HG03175 (cell line): ENCODE measurements around the gene USP10.

Experiments used
- ATAC-seq: cut with Tn5 transposase; IDR thresholded peaks from one replicate; pipeline ENCODE4 v1.9.1; 2021; ENCODE audit warnings: mild to moderate bottlenecking, moderate library complexity; ENCODE audit not compliant: unreplicated experiment

Gene USP10

DNA sequence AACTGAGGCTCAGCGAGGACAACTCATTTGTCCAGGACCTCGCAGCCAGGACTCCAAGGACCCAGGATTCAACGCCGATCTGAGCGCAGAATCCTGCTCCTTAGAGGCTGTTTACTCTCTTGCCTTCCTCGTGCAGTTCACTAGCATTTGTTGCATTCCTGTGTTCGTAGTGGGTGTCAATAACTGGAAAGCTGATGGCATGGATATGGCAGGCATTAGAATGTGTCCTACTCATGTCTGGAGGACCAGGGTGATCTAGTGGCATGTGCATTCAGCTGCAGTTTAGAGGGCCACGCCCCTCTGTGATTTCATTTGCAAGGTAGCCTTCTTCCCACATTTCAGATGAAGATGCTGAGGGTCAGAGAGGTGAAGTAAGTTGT, 120.5 kb downstream of the USP10 start:
- no peak for ATAC-seq

DNA sequence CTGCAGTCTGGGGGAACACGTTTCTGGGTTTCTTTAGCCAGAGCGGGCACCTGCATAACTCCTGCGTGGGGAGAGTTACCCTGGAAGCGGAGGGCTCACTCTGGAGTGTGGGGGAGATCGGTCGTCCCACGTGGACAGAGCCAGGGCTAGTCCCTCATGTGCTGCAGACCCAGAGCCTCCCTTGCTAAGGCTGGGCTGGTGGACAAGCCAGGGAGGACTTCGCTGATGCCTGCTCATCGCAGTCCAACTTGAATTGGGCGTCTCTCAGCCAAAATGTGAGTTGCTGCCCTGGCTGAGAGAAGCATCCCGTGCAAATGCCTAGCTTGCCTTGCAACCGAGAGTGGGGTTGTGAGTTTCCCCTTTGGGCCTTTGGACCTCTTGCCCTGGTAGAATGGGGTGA, 121.0 kb downstream of the USP10 start:
- no peak for ATAC-seq

DNA sequence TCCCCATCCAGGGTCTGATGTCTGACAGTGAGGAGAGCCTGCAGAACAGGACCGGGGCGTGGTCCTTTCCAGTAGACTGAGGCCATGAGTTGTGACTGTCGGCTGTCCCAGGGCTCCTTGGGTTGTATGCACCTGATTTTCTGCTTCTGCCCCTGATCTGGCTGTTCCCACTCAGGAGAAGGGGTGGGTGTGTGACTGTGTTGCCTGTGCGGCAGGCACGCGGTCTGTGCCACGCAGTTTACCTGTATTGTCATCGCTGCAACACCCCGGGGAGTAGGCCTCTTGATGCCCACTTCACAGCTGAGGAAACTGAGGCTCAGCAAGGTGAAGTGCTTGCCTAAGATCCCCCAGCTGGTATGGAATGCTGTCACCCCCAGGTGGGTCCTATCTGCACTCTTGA, 121.4 kb downstream of the USP10 start:
- ATAC-seq, result no peak

DNA sequence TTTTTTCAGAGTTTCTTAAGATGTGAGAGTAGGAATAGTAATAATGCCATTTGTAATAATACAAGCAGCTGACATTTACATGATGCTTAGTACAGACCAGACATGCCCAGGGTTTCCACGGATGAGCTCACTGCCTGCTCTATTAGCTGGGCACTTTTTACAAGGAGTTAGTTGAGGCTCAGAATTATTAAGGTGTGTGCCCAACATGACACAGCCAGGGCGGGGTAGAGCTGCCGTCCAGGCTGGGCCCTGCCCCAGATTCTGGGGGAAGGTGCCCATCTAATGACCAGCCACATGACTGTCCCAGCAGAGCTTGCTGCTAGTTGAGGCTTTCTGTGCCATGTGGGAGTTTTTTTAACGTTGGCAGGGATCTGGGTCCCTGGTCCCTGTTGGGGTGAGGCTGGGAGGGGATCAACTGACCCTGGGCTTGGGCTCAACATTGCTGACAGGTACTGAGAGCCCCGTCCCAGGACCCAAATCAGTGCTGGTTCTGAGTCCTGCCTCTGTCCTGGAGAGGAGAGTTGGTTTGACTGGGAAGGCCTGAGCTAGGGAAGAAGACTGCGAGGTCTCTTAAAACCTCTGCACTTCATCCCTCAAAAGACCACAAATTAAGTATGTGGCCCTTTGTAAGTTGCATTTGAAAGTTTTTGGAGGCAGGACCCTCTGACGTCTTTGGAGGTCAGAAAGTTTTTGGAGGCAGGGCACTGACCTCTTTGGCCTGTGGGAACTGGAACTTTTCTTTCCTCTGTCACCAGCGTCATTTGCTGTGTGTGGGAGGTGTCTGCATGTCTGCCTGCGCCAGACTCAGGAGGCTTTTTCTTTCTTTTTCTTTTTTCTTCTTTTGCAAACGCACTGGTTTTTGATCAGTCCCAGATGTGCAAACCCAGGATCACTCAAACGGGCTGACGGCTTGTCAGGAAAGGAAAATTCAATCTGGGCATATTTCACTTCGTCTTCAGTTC, 122.2 kb downstream of the USP10 start:
- no peak for ATAC-seq

DNA sequence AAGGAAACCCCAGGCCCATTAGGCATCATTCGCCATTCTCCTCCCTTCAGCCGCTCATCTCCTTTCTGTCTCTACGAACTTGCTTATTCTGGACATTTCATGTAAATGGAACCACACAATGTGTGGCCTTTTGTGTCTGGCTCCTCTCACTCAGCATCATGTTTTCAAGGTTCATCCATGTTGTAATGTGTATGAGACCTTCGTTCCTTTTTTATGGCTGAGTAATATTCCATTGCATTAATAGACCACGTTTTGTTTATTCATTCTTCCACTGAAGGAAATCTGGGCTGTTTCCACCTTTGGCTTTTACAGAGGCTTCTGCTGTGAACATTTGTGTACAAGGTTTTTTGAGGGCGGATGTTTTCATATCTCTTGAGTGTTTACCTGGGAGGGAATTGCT, 123.2 kb downstream of the USP10 start:
- ATAC-seq, result no peak

DNA sequence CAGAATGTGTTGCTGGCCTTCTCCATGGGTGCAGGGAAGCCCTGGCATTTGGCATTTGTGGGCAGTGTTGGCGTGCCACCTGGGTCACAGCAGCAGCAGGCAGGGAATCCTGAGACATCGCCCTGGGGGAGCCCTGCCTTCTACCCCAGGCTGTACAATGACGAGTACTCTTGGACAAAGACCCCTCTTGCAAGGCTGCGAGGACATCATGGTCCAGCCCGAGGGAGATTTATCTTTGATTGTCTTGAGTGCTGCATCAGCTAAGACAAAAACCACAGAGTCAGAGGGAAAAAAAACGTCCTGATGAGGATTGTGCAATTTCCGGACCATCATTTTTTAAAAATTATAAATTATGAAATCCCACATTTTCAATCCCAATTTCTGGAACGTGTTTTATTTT, 123.7 kb downstream of the USP10 start:
- no peak for ATAC-seq

DNA sequence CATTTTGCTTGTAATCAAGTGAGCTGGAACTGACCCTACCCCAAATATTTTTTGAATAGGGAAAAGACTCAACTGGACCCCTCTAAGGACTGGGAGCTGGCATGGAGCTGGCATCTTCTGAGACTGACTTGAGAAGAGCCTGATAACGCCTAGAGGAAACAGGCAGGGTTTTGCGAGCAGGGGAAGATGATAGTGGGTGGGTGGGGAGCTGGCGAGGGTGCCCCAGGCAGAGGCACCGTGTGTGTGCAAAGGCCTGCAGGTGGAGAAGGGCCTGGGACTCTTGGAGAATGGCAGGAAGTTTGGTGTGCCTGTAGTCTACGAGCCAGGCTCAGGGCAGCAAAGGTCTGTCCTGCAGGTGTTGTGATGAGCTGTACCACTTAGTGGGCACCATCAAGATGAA, 124.1 kb downstream of the USP10 start:
- no peak for ATAC-seq

DNA sequence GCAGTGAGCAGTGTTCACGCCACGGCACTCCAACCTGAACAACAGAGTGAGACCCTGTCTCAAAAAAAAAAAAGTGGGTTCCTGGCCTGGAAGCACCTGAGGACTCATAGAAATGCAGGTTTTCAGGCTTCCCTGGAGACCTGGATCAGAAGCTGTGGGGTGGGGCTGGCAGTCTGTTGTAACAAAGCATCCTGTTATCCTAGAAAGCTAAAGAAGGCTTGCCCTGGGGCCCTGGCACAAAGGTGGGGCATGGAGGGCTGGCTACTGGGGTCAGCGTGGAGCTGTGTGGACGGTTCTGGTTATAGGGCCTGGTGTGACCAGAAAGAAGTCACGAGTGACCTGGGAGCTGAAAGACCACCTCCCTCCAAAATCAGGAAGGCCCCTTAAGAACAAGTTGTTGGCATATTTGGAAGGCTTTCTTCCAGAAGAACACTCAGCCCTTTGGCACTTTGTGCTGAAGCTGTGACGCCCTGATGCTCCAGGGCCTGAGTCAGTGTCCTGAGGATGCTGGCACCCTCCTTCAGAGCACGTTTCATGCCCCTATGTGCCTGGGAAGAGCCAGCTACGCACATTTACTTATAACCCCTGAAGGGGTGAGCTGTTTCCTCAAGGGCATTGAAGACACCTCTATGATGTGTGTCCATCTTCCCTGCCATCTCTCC, 126.2 kb downstream of the USP10 start:
- ATAC-seq, result no peak

DNA sequence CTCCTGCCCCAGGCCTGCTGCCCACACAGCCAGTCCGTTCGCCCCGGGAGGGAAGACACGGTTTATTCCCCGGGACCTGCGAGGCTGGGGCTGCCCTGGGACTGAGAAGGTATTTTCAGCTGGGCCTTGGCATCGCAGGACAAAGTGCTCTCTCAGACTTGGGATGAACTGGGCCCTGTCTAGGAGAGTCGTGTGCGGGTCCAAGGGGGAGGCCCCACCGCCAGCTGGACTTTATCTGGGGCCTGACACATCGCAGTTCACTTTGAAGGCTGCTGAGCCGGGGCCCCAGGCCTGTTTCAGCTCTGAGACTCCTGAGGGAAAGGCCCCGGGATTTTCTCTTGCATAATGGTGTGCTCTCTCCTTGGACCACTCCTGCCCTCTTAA, 126.8 kb downstream of the USP10 start:
- ATAC-seq, result no peak

DNA sequence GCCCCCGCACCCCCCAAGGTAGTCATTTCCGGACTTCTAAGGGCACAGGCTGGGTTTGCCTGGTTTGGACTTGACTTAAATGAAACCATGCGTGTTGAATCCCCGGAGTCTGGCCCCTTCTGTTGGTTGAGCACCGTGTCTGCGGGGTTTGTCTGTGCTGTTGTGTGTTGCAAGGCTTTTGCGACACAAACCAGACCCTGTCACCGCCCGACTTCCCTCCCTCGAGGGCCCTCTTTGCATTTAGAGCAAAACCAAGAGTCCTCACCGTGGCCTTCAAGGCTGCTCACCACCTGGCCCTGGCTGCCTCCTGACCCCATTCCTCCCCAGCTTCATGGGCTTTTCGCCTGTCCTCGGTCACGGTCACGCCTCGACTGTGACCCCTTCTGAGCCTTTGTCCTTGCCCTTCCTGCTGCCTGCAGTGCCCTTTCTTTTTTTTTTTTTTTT, 127.4 kb downstream of the USP10 start:
- ATAC-seq, result no peak

DNA sequence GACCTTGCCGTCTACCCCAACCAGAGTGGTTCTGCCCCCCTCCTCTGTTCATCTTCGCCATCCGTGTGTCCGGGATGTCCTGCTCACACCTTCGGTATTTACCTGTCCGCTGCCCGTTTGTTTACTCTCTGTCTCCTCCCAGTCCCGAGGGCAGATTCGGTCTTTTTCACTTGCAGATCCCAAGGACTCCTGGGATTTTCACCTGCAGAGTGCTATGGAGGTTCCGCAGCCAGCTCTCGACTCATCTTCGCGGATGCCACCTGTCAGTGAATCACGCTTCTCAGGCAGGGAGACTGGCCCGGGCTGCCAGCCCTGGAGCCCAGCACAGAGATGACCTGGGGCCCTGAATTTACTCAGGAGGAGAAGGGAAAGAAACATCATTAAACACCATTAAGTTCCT, 128.1 kb downstream of the USP10 start:
- ATAC-seq, result no peak

DNA sequence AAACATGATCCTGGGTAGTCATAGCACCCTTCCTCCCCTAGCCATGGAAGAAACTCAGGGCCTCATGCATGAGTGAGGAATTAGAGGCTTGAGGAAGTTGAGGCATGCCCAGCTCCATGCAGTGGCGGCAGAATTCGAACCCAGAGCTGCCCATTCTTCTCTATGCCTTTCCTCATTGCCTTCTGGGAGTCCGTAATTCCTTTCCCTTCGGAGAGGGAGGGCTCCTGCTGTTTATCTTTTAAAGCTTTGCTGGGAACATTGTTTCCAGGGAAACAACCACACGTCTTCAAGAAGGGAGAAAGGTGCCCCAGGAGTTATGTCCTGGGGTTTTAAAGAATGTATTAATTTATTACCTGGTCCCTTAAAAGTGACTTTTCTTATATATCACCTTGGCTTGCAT, 128.5 kb downstream of the USP10 start:
- no peak for ATAC-seq
